Neural cell (in vitro differentiated cells): ENCODE measurements around the gene DEGS2.

Experiments
- CTCF ChIP-seq: fragments of 450-650 bp; IDR thresholded peaks from 2 replicates; pipeline ENCODE4 v1.5.1; 2014; ENCODE audit warnings: antibody characterized with exemption, mild to moderate bottlenecking, moderate library complexity; ENCODE audit not compliant: poor library complexity, severe bottlenecking
- EP300 ChIP-seq: fragments of 450-650 bp; conservative IDR thresholded peaks from 2 replicates; pipeline ENCODE4 v1.6.1; 2014; ENCODE audit warnings: antibody characterized with exemption, mild to moderate bottlenecking, moderate library complexity; ENCODE audit not compliant: poor library complexity, severe bottlenecking
- EZH2 ChIP-seq: fragments of 200-600, 300-800 bp; shearing (Covaris generic), sonication (generic); IDR thresholded peaks from 2 replicates; pipeline ENCODE4 v1.6.1; 2014; ENCODE audit warnings: antibody characterized with exemption, low read length, borderline replicate concordance, mild to moderate bottlenecking; ENCODE audit not compliant: insufficient read depth, poor library complexity, severe bottlenecking
- MXI1 ChIP-seq: fragments of 450-650 bp; conservative IDR thresholded peaks from 2 replicates; pipeline ENCODE4 v1.6.1; 2014; ENCODE audit warnings: antibody characterized with exemption, mild to moderate bottlenecking; ENCODE audit not compliant: poor library complexity, severe bottlenecking
- POLR2AphosphoS5 ChIP-seq: IDR thresholded peaks from 2 replicates; pipeline ENCODE4 v1.6.1; 2012
- RAD21 ChIP-seq: fragments of 450-650 bp; conservative IDR thresholded peaks from 2 replicates; pipeline ENCODE4 v1.6.1; 2014; ENCODE audit warnings: antibody characterized with exemption, mild to moderate bottlenecking, moderate library complexity
- REST ChIP-seq: IDR thresholded peaks from 2 replicates; pipeline ENCODE4 v1.6.1; 2012; ENCODE audit warnings: borderline replicate concordance

- TF ChIP-seq EZH2 (no peak), CTCF (no peak), MXI1 (no peak), POLR2AphosphoS5 (no peak), EP300 (no peak), RAD21 (no peak), REST (no peak)
These were observed 39.9 kb upstream of the DEGS2 start for GRCh38 chr14:100199240-100199860.
